Activated CD8-positive, alpha-beta memory T cell treated with anti-CD3 and anti-CD28 coated beads, Interleukin-2, amount 10 ng/mL, durations not matched to agents 7 days and 5 days (primary cell): ENCODE results near the gene DNAJB5. TPM values are rescaled to one million over a fixed set of nuclear protein-coding genes. Genes with fewer than 3 reads are reported as not detected.
A peak's percentile ranks its signal among the peaks of the same experiment; 100 is the strongest.
"Not testable (repeated sequence)": the region's sequence is repeated elsewhere in the genome, so short reads cannot be mapped to it uniquely, and the experiment has no call there.

ENCODE experiments used
- ATAC-seq: fragments of 150-1000 bp; cut with Tn5 transposase; one replicate; pipeline ENCODE4 v1.10.0; 2021; ENCODE audit warnings: moderate library complexity
- CTCF ChIA-PET: fragments of 350-600 bp; sonication (Branson Sonifier 250); formaldehyde crosslinking; loops from one replicate; lab custom pipeline; 2021; ENCODE audit warnings: antibody characterized with exemption; lab: Charles Lee
- DNase-seq: peaks from one replicate; pipeline ENCODE4 v3.0.0-alpha.2; 2020
- H3K27ac Mint-ChIP-seq: one replicate; pipeline ENCODE4 v1.8.0; 2021; ENCODE audit warnings: mild to moderate bottlenecking, mixed read lengths
- H3K27me3 Mint-ChIP-seq: one replicate; pipeline ENCODE4 v1.8.0; 2021; ENCODE audit warnings: mixed read lengths
- H3K36me3 Mint-ChIP-seq: one replicate; pipeline ENCODE4 v1.8.0; 2021; ENCODE audit warnings: mild to moderate bottlenecking, mixed read lengths
- H3K4me1 Mint-ChIP-seq: one replicate; pipeline ENCODE4 v1.8.0; 2021; ENCODE audit warnings: mixed read lengths
- H3K4me3 Mint-ChIP-seq: one replicate; pipeline ENCODE4 v1.8.0; 2021; ENCODE audit warnings: mild to moderate bottlenecking, moderate library complexity, mixed read lengths
- H3K9me3 Mint-ChIP-seq: one replicate; pipeline ENCODE4 v1.8.0; 2022; ENCODE audit warnings: low read depth, mixed read lengths
- total RNA-seq, 2 experiments: library from RNA; stranded (reverse); gene quantifications; one replicate each; pipeline ENCODE4 v1.2.3, GENCODE V29; 2021

DNAJB5 gene
- 1 to 10 TPM; 5.2 to 5.5 TPM for total RNA-seq

- Mint-ChIP-seq H3K36me3 (no peaks in the 10 kb centered on the region), H3K27ac (peak within 1 kb of the TSS; percentile 94), H3K4me3 (peak within 1 kb of the TSS; percentile 90), H3K4me1 (peaks cover 44% of the 10 kb centered on the region), H3K9me3 (no peaks in the 10 kb centered on the region), H3K27me3 (no peaks in the 10 kb centered on the region)
- DNase-seq: peak; percentile 98
- peak; percentile 97 for ATAC-seq
- CTCF ChIA-PET: interaction anchor here (0.6 to 4.3 kb wide), 7 partner anchors 11 to 615 kb away, joined by 3 to 22 read pairs (median 3); partner anchors contain the start of gene FANCG
These were observed at the start of gene DNAJB5 for GRCh38 chr9:34989003-34989945. TSS of gene DNAJB5 (plus strand) at chr9:34989745. CDS start at chr9:34990631, 886 bp downstream.

- H3K4me3 Mint-ChIP-seq, H3K27ac Mint-ChIP-seq, DNase-seq, H3K36me3 Mint-ChIP-seq, H3K9me3 Mint-ChIP-seq, ATAC-seq, CTCF ChIA-PET, H3K4me1 Mint-ChIP-seq: not testable (repeated sequence)
- H3K27me3 Mint-ChIP-seq: peaks cover 11% of the 10 kb centered on the region
These were observed 49.6 kb upstream of the DNAJB5 start for GRCh38 chr9:34939989-34940388.

DNA sequence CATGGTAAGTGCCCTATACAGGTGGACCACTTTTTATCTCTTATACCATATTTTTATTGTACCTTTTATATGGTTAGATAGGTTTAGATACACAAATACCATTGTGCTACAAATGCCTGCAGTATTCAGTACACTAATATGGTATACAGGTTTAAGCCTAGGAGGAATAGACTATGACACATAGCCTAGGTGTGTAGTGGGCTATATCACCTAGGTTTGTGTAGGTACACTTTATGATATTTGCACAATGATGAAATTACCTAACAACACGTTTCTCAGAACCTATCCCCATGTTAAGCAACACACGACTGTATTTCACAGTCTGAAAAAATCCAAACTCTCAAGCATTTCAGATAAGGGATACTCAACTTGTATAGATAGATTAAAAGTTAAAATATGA is 41.1 kb upstream of the DNAJB5 start:
- Mint-ChIP-seq H3K4me3 (no peak overlapping the region), H3K9me3 (no peaks in the 10 kb centered on the region), H3K4me1 (no peaks in the 10 kb centered on the region), H3K27ac (no peak overlapping the region), H3K27me3 (peaks cover 37% of the 10 kb centered on the region), H3K36me3 (no peaks in the 10 kb centered on the region)
- ATAC-seq (no peak), DNase-seq (no peak)
- CTCF ChIA-PET: interaction anchor here (0.7 kb wide), 1 partner anchor 934 kb away, joined by 3 read pairs; no protein-coding TSS in a partner anchor

GRCh38 chr9:34954225-34954624 is 35.3 kb upstream of the DNAJB5 start:
- CTCF ChIA-PET: no interaction called here
- DNase-seq (no peak), ATAC-seq (no peak)
- Mint-ChIP-seq H3K27ac (no peak overlapping the region), H3K36me3 (no peaks in the 10 kb centered on the region), H3K27me3 (peaks cover 70% of the 10 kb centered on the region), H3K4me1 (peaks cover 3% of the 10 kb centered on the region), H3K9me3 (no peaks in the 10 kb centered on the region), H3K4me3 (no peak overlapping the region)

- CTCF ChIA-PET, ATAC-seq, H3K4me3 Mint-ChIP-seq, H3K9me3 Mint-ChIP-seq, H3K36me3 Mint-ChIP-seq, H3K4me1 Mint-ChIP-seq, H3K27ac Mint-ChIP-seq, DNase-seq: not testable (repeated sequence)
- peaks cover 80% of the 10 kb centered on the region for H3K27me3 Mint-ChIP-seq
These were observed 33.5 kb upstream of the DNAJB5 start for GRCh38 chr9:34956066-34956465.

DNA sequence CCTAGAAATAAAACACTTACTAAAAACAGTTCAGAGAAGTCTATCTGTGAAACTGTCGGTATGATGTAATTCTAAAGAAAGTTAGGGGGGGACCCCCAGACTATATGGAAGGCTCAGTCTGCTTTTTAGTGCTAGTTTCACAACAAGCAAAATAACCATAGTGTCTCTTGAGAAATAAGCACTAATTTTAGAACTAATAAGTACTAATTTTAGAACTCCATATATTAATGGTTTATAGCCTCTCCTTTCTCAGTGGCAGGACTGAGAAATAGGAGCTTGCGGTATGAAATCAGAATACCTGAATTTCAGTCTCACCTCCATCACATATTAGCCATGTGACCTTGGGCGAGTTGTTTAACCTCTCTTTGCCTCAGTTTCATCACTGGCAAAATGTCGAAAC is 32.9 kb upstream of the DNAJB5 start:
- ATAC-seq (no peak), DNase-seq (no peak)
- H3K4me1 Mint-ChIP-seq: peaks cover 4% of the 10 kb centered on the region
- H3K4me3 Mint-ChIP-seq: no peak overlapping the region
- H3K27ac Mint-ChIP-seq: no peak overlapping the region
- peaks cover 80% of the 10 kb centered on the region for H3K27me3 Mint-ChIP-seq
- H3K36me3 Mint-ChIP-seq: no peaks in the 10 kb centered on the region
- H3K9me3 Mint-ChIP-seq: no peaks in the 10 kb centered on the region
- CTCF ChIA-PET: no interaction called here

DNA sequence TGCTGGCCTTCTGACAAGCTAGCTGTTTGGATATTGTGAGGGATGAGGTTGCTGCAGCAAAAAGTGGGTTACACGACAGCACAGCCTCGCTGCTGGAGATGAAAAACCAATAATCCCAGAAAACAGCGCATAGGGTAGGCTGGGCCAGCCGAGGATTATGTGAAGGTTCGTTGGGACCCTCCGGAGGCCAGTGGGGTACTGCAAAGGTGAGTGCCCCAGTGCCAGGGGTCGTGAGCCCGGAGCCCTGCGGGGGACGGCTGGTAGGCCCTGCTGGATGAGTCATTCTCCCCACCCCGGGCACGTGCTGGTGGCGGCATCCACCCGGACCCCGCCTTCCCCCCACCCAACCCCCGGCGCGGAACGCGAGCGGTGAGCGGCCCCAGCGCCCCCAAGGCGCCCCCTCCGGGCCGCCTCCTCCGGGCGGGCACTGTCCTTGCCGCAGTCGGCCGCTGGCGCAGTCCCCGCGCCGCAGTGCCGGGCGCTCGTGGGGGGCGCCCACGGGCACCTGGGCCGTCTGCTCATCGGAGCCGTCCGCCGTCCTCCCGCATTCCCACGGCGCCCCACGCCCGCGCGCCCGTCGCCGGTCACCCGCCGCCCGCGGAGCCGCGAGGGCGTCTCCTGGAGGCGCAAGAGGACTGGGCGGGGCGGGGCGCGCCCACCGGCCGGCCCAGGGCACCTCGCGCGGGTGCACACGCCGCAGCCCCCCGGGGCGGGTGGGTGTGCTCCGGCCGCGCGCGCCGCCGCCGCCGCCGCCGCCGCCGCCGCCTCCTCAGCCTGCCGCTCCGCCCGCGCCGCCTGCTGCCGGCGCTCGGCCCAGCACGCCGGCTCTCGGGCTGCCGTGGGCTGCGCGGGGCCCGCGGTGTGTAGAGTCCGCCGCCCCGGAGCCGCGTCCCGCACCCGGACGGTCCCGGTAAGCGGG is 31.8 kb upstream of the DNAJB5 start, which contains the start of gene PHF24:
Gene PHF24 (plus strand): TSS at position 794 of the 919 bp plus-strand sequence. CDS start 13,014 bp downstream, outside the sequence.
- Mint-ChIP-seq H3K4me3 (no peak within 1 kb of the TSS), H3K4me1 (peaks cover 10% of the 10 kb centered on the region), H3K36me3 (no peaks in the 10 kb centered on the region), H3K9me3 (no peaks in the 10 kb centered on the region), H3K27ac (no peak within 1 kb of the TSS), H3K27me3 (peaks cover 79% of the 10 kb centered on the region)
- CTCF ChIA-PET: no interaction called here
- DNase-seq (no peak), ATAC-seq (peak; percentile 68)

- H3K36me3 Mint-ChIP-seq: no peaks in the 10 kb centered on the region
- H3K4me3 Mint-ChIP-seq: no peak overlapping the region
- CTCF ChIA-PET: no interaction called here
- ATAC-seq (peak; percentile 21), DNase-seq (no peak)
- no peak overlapping the region for H3K27ac Mint-ChIP-seq
- H3K4me1 Mint-ChIP-seq: peaks cover 10% of the 10 kb centered on the region
- H3K9me3 Mint-ChIP-seq: no peaks in the 10 kb centered on the region
- peaks cover 87% of the 10 kb centered on the region for H3K27me3 Mint-ChIP-seq
These were observed 31.0 kb upstream of the DNAJB5 start for GRCh38 chr9:34958411-34958982.

DNA sequence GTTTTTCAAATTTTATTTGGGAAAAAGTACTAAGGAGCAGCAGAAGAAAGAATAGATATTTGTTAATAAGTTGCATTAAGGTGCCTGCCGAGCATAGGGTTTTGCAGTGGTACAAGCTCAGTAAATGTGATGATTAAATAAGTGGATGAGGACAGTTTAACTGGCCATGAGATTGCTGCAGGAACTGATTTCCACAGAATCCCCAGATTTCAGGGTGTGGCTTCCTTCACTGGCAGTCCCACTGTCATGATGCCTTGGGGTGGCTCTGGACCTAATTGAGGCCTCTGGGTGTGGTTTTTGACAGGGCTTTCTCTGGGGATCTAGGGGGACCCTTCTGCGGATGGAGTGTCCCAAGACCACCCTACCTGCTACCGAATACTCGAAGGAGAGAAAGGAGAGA is 30.1 kb upstream of the DNAJB5 start:
- Mint-ChIP-seq H3K9me3 (no peaks in the 10 kb centered on the region), H3K27me3 (peaks cover 87% of the 10 kb centered on the region), H3K36me3 (no peaks in the 10 kb centered on the region), H3K4me3 (no peak overlapping the region), H3K27ac (no peak overlapping the region), H3K4me1 (peaks cover 10% of the 10 kb centered on the region)
- DNase-seq (no peak), ATAC-seq (no peak)
- CTCF ChIA-PET: no interaction called here

DNA sequence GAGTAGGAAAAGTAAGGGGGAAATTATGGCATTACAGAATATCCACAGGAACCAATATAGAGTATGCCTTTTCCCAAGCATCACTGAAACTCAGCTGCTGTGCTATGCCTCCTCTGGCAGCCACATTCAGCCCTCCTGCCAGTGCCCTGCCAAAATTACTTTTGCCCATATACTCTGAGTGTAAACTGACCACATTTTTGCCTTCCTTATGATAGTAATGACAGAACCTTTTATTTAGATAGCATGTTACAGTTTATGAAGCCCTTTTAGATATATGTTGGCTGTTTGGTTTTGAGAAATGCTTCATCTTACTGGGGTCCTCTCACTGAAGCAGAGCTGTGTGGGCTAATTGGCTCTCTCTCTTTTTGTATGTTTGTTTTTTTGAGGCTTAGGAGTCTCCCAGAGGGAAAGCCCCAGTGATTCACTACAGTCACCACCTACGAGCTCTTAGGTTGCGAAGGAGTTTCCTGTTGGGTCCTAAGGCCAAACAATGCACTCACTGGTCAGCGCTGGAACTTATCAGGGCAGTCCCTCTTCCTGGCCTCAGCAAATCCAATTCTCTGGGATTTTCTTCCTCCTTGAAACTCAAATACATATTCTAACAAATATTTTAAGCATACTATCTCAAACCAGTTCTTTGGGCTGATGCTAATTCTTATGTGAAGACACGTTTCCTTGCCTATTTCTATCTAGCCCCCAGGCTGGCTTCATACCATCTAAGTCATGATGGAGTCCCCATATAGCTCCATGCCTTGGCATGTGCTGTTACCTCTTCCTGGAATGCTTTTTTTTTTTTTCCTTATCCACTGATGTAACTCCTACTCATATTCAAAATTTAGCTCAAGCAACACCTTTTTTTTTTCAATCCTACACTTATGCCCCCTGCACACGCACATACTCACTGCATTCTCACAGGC is 27.7 kb upstream of the DNAJB5 start:
- no peak for DNase-seq
- no peak overlapping the region for H3K4me3 Mint-ChIP-seq
- no peaks in the 10 kb centered on the region for H3K36me3 Mint-ChIP-seq
- no peak overlapping the region for H3K27ac Mint-ChIP-seq
- CTCF ChIA-PET: interaction anchor here (1.0 to 2.3 kb wide), 2 partner anchors 23 to 62 kb away, joined by 3 to 7 read pairs; no protein-coding TSS in a partner anchor
- peaks cover 85% of the 10 kb centered on the region for H3K27me3 Mint-ChIP-seq
- peaks cover 10% of the 10 kb centered on the region for H3K4me1 Mint-ChIP-seq
- no peak for ATAC-seq
- H3K9me3 Mint-ChIP-seq: no peaks in the 10 kb centered on the region

- no peaks in the 10 kb centered on the region for H3K9me3 Mint-ChIP-seq
- DNase-seq: no peak
- peaks cover 7% of the 10 kb centered on the region for H3K4me1 Mint-ChIP-seq
- peaks cover 83% of the 10 kb centered on the region for H3K27me3 Mint-ChIP-seq
- no peak overlapping the region for H3K4me3 Mint-ChIP-seq
- no peaks in the 10 kb centered on the region for H3K36me3 Mint-ChIP-seq
- H3K27ac Mint-ChIP-seq: no peak overlapping the region
- CTCF ChIA-PET: interaction anchor here (1.0 to 2.3 kb wide), 2 partner anchors 22 to 63 kb away, joined by 3 to 7 read pairs; no protein-coding TSS in a partner anchor
- ATAC-seq: no peak
These were observed 27.0 kb upstream of the DNAJB5 start for GRCh38 chr9:34962546-34962945.

DNA sequence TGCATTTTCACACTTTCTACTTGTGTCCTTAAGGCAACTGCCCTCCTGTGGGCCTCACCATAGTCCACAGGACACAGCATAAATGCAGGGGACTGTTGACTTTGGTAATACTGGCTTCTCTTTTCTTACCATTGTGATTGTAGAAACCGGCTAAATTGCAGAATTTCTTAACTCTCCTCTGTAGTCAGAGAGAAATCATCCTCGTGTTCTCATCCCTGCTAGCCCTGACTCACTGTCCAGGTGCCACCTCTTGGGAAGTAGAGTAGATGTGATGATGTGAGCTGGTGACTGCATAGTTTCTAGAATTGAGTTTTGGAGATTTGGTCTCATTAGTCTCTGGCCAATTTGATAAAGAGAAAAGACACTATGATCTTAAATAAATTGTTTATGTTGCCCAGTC is 26.0 kb upstream of the DNAJB5 start:
- Mint-ChIP-seq H3K4me3 (no peak overlapping the region), H3K4me1 (peaks cover 7% of the 10 kb centered on the region), H3K9me3 (no peaks in the 10 kb centered on the region), H3K27me3 (peaks cover 88% of the 10 kb centered on the region), H3K36me3 (no peaks in the 10 kb centered on the region), H3K27ac (no peak overlapping the region)
- no peak for ATAC-seq
- CTCF ChIA-PET: interaction anchor here (0.7 to 2.3 kb wide), 2 partner anchors 21 to 183 kb away, joined by 4 to 7 read pairs; no protein-coding TSS in a partner anchor
- DNase-seq: no peak
